Esophagus squamous epithelium (tissue), 5 donors: ENCODE measurements around the gene FGF12. TPM values are rescaled to one million over a fixed set of nuclear protein-coding genes. Genes with fewer than 3 reads are reported as not detected.

Experiments
- DNase-seq: peaks from one replicate; lab custom pipeline; 2025; lab: John Stamatoyannopoulos, UW
- H3K27ac ChIP-seq, 4 donors: fragments of 200-600 bp; sonication (generic); one replicate each; pipeline ENCODE4 v1.5.1; 2016 to 2019; ENCODE audit warnings: mild to moderate bottlenecking in 1 of 4
- H3K27me3 ChIP-seq, 4 donors: fragments of 200-600 bp; sonication (generic); 1 replicate in 3 of 4; 2 replicates in 1 of 4; pipeline versions ENCODE4 v1.5.1 to v1.6.0; 2017 to 2021; ENCODE audit warnings: antibody characterized with exemption in 1 of 4
- H3K36me3 ChIP-seq, 3 donors: fragments of 200-600 bp; sonication (generic); one replicate each; pipeline ENCODE4 v1.5.1; 2016 to 2019
- H3K4me1 ChIP-seq, 3 donors: fragments of 200-600 bp; sonication (generic); one replicate each; pipeline ENCODE4 v1.5.1; 2017 to 2019
- H3K4me3 ChIP-seq, 4 donors: fragments of 200-600 bp; sonication (generic); 1 replicate in 3 of 4; 2 replicates in 1 of 4; pipeline ENCODE4 v1.5.1; 2016 to 2019; ENCODE audit warnings: mild to moderate bottlenecking in 2 of 4, moderate library complexity in 1 of 4
- H3K9me3 ChIP-seq, 3 donors: fragments of 200-600 bp; sonication (generic); one replicate each; pipeline ENCODE4 v1.5.1; 2016 to 2019
- CTCF ChIP-seq, 6 experiments: fragments of 450-650 bp in 4 of 6; fragments of 200-600 bp in 2 of 6; sonication (generic) in 2 of 6; IDR thresholded peaks; one replicate each; pipeline ENCODE4 v1.5.1; 2016 to 2019; ENCODE audit warnings: antibody characterized with exemption in 6 of 6, mild to moderate bottlenecking in 4 of 6, moderate library complexity in 4 of 6
- POLR2A ChIP-seq, 4 donors: fragments of 450-650 bp; IDR thresholded peaks; one replicate each; pipeline ENCODE4 v1.6.1; 2017; ENCODE audit warnings: antibody characterized with exemption in 4 of 4, mild to moderate bottlenecking in 4 of 4, moderate library complexity in 3 of 4
- WGBS, 2 donors: methylation state at CpG; one replicate each; pipeline ENCODE4 v1.1.5; 2018; 5-methylcytosine and 5-hydroxymethylcytosine counted together
- intact Hi-C: fragments of 100-400 bp; cut with DNase I; formaldehyde crosslinking; loops from one replicate; pipeline ENCODE4 v1.15.0; 2022
- total RNA-seq, 4 donors: library from RNA; depleted of rRNA; stranded (reverse); fragments of >200 nt; gene quantifications; one replicate each; pipeline ENCODE4 v1.1.0, GENCODE V29; 2016
- donor health status: DM: yes; HTN: yes; CAD: no.

Gene FGF12
- total RNA-seq, 4 donors from 2014 or later, result 0.18 to 1.6 (median 0.86) TPM

- intact Hi-C loops, result no loop called here
- Histone ChIP-seq H3K4me3 (no peak overlapping the region), H3K27me3 (peaks cover 0 to 7% (median 0%) of the 10 kb centered on the region in 4 donors), H3K27ac (no peak overlapping the region), H3K4me1 (no peaks in the 10 kb centered on the region), H3K9me3 (no peaks in the 10 kb centered on the region), H3K36me3 (no peaks in the 10 kb centered on the region)
- WGBS, 2 donors, result 46 to 55% methylated on average over 5 of the region's 5 CpGs
- TF ChIP-seq CTCF (IDR thresholded peaks at IDR 0.05) (no peak), POLR2A (IDR thresholded peaks at IDR 0.05) (no peak)
- no peak for DNase-seq
Observed at GRCh38 chr3:192433704-192434103, 293.6 kb downstream of the FGF12 start.

- Histone ChIP-seq H3K4me1 (peaks cover 0 to 14% (median 0%) of the 10 kb centered on the region in 3 donors), H3K27me3 (no peaks in the 10 kb centered on the region), H3K9me3 (no peaks in the 10 kb centered on the region), H3K36me3 (no peaks in the 10 kb centered on the region), H3K27ac (no peak overlapping the region), H3K4me3 (no peak overlapping the region)
- intact Hi-C loops, result no loop called here
- no peak for DNase-seq
- WGBS, 2 donors, result 12 to 30% methylated on average over 2 of the region's 2 CpGs
- TF ChIP-seq CTCF (IDR thresholded peaks at IDR 0.05) (peak in 1 of 6 experiments; percentile 50), POLR2A (IDR thresholded peaks at IDR 0.05) (no peak)
Observed at GRCh38 chr3:192422997-192423342, 304.4 kb downstream of the FGF12 start.

- H3K27me3 ChIP-seq, result no peaks in the 10 kb centered on the region
- 30 to 47% methylated on average over 2 of the region's 2 CpGs for WGBS, 2 donors
- no peak for DNase-seq
- intact Hi-C loops, result no loop called here
- no peak for TF ChIP-seq CTCF (IDR thresholded peaks at IDR 0.05)
- TF ChIP-seq POLR2A (IDR thresholded peaks at IDR 0.05), result no peak
- no peaks in the 10 kb centered on the region for H3K36me3 ChIP-seq
- no peak overlapping the region for H3K4me3 ChIP-seq
- no peak overlapping the region for H3K27ac ChIP-seq
- peaks cover 0 to 14% (median 0%) of the 10 kb centered on the region in 3 donors for H3K4me1 ChIP-seq
- H3K9me3 ChIP-seq, result no peaks in the 10 kb centered on the region
Observed at GRCh38 chr3:192422321-192422996, 304.9 kb downstream of the FGF12 start.

GRCh38 chr3:192419312-192419711, 308.0 kb downstream of the FGF12 start:
- Histone ChIP-seq H3K27ac (no peak overlapping the region), H3K9me3 (no peaks in the 10 kb centered on the region), H3K36me3 (no peaks in the 10 kb centered on the region), H3K4me1 (peaks cover 0 to 14% (median 0%) of the 10 kb centered on the region in 3 donors), H3K4me3 (no peak overlapping the region), H3K27me3 (no peaks in the 10 kb centered on the region)
- WGBS, 2 donors, result 74 to 89% methylated on average over 1 of the region's 1 CpG
- no peak for DNase-seq
- intact Hi-C loops, result no loop called here
- TF ChIP-seq CTCF (IDR thresholded peaks at IDR 0.05) (no peak), POLR2A (IDR thresholded peaks at IDR 0.05) (no peak)

GRCh38 chr3:192417559-192418055, 309.7 kb downstream of the FGF12 start:
- Histone ChIP-seq H3K27ac (no peak overlapping the region), H3K9me3 (no peaks in the 10 kb centered on the region), H3K36me3 (no peaks in the 10 kb centered on the region), H3K4me1 (peaks cover 0 to 6% (median 0%) of the 10 kb centered on the region in 3 donors), H3K4me3 (no peak overlapping the region), H3K27me3 (no peaks in the 10 kb centered on the region)
- TF ChIP-seq CTCF (IDR thresholded peaks at IDR 0.05) (no peak), POLR2A (IDR thresholded peaks at IDR 0.05) (no peak)
- intact Hi-C loops, result no loop called here
- DNase-seq, result no peak
